ENCODE data around the gene MAD1L1. TPM values are rescaled to one million over a fixed set of nuclear protein-coding genes. Genes with fewer than 3 reads are reported as not detected.

The MAD1L1 gene
- 70.1 and 92.8 TPM in 2 replicates for total RNA-seq

GRCh38 chr7:2232766-2233520 is at the start of gene MAD1L1:
MAD1L1 (minus strand) TSS chr7:2232945; CDS start chr7:2230133, 2,812 bp downstream.

GRCh38 chr7:2241580-2242540 is 9.1 kb upstream of the MAD1L1 start, which contains the start of the genes MRM2 and NUDT1:
MRM2 (minus strand) TSS chr7:2242205; CDS start chr7:2242169, 36 bp downstream.
NUDT1 (plus strand) TSS chr7:2242226; CDS start chr7:2244575, 2,349 bp downstream.

Other genes starting within 250 kb of the MAD1L1 start
- gene MRM2, start 9.3 kb upstream of the MAD1L1 start, total RNA-seq = 16.9 and 17.3 TPM in 2 replicates
- 9.0 and 13.5 TPM in 2 replicates for gene NUDT1, start 9.3 kb upstream of the MAD1L1 start, total RNA-seq
- gene SNX8, start 81.5 kb upstream of the MAD1L1 start, total RNA-seq = 7.5 and 8.4 TPM in 2 replicates
- 254 and 325 TPM in 2 replicates for gene EIF3B, start 121.9 kb upstream of the MAD1L1 start, total RNA-seq
- gene CHST12, start 170.7 kb upstream of the MAD1L1 start, total RNA-seq = 0.43 and 1.7 TPM in 2 replicates
- gene GRIFIN, start 243.5 kb upstream of the MAD1L1 start, total RNA-seq = not detected in 2 replicates